ENCODE results near the gene LITAFD. TPM values are rescaled to one million over a fixed set of nuclear protein-coding genes. Genes with fewer than 3 reads are reported as not detected.
A peak's percentile ranks its signal among the peaks of the same experiment; 100 is the strongest.

LITAFD gene
- total RNA-seq, 2 experiments from 2014 or later = not detected

GRCh38 chr16:8929086-8929748 is 47.1 kb downstream of the LITAFD start:
- no peak for DNase-seq
- Mint-ChIP-seq H3K4me1 (peaks cover 51% of the 10 kb centered on the region), H3K27me3 (no peaks in the 10 kb centered on the region), H3K27ac (peak overlapping the region; percentile 75), H3K36me3 (peaks cover 41% of the 10 kb centered on the region), H3K9me3 (no peaks in the 10 kb centered on the region), H3K4me3 (no peak overlapping the region)

GRCh38 chr16:8931859-8932258 is 49.7 kb downstream of the LITAFD start:
- no peak overlapping the region for H3K4me3 Mint-ChIP-seq
- no peaks in the 10 kb centered on the region for H3K9me3 Mint-ChIP-seq
- DNase-seq = no peak
- H3K27me3 Mint-ChIP-seq = no peaks in the 10 kb centered on the region
- H3K4me1 Mint-ChIP-seq = peaks cover 60% of the 10 kb centered on the region
- H3K36me3 Mint-ChIP-seq = peaks cover 35% of the 10 kb centered on the region
- H3K27ac Mint-ChIP-seq = no peak overlapping the region

GRCh38 chr16:8934601-8935000 is 52.5 kb downstream of the LITAFD start:
- Mint-ChIP-seq H3K4me1 (peaks cover 69% of the 10 kb centered on the region), H3K9me3 (no peaks in the 10 kb centered on the region), H3K27me3 (no peaks in the 10 kb centered on the region), H3K4me3 (no peak overlapping the region), H3K36me3 (peaks cover 14% of the 10 kb centered on the region), H3K27ac (no peak overlapping the region)
- no peak for DNase-seq

Other genes with a start within 250 kb of the LITAFD start
- 1 to 10 TPM; 4.1 to 4.8 TPM for gene ABAT, start 207.7 kb upstream of the LITAFD start, total RNA-seq
- gene TMEM186, start 84.7 kb upstream of the LITAFD start, total RNA-seq = 10 to 100 TPM; 14.4 to 15.1 TPM
- 10 to 100 TPM; 59.0 to 59.8 TPM for gene PMM2, start 84.5 kb upstream of the LITAFD start, total RNA-seq
- gene CARHSP1, start 13.3 kb upstream of the LITAFD start, total RNA-seq = 10 to 100 TPM; 65.2 to 66.4 TPM
- 100 to 1,000 TPM; 167 to 175 TPM for gene USP7, start 81.6 kb downstream of the LITAFD start, total RNA-seq
- 10 to 100 TPM; 64.5 to 65.5 TPM for gene HAPSTR1, start 209.3 kb downstream of the LITAFD start, total RNA-seq

Data from activated naive CD8-positive, alpha-beta T cell treated with anti-CD3 and anti-CD28 coated beads for 36 hours (primary cell).